Epithelial cell of proximal tubule (primary cell): ENCODE results near the gene CCSER1. TPM values are rescaled to one million over a fixed set of nuclear protein-coding genes. Genes with fewer than 3 reads are reported as not detected.
"Not testable (repeated sequence)": the region's sequence is repeated elsewhere in the genome, so short reads cannot be mapped to it uniquely, and the experiment has no call there.

Experiments
- DNase-seq: peaks from one replicate; pipeline ENCODE4 v3.0.0-alpha.2; 2011; ENCODE audit warnings: low read depth
- H3K4me3 ChIP-seq: 2 replicates; pipeline ENCODE4 v1.5.1; 2011; ENCODE audit warnings: low read depth, mild to moderate bottlenecking, low read length
- total RNA-seq: library from RNA; depleted of rRNA; stranded (reverse); fragments of >200 nt; gene quantifications from 2 replicates; pipeline ENCODE4 v1.2.3, GENCODE V29; 2015
- TF ChIP-seq, protein P1 (sequence below): conservative IDR thresholded peaks from 2 replicates; pipeline ENCODE4 v1.5.1; 2012; ENCODE audit warnings: low read depth, mild to moderate bottlenecking, low read length

The CCSER1 gene
- total RNA-seq, 1 donor from 2014 or later, result not detected

DNA sequence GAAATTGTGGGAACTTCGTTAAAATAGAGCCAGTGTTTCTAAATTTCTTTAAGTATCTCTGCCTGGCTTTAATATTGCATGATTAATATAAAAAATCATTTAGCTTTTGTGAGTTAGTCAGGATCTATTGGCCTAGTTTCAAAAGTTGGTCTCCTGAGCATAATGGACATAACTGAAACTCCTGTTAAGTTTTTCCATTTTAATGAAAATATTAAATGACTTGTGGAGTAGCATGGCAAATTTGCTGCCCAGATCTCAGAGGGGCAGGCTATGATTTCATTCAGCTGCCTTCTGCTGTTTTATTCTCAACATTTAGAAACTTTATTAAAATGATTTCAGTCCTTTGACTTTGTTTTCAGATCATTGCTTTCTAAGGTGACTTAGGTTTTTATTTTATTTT, 1213.6 kb downstream of the CCSER1 start:
- H3K4me3 ChIP-seq, result no peak overlapping the region
- TF ChIP-seq, protein P1, sequence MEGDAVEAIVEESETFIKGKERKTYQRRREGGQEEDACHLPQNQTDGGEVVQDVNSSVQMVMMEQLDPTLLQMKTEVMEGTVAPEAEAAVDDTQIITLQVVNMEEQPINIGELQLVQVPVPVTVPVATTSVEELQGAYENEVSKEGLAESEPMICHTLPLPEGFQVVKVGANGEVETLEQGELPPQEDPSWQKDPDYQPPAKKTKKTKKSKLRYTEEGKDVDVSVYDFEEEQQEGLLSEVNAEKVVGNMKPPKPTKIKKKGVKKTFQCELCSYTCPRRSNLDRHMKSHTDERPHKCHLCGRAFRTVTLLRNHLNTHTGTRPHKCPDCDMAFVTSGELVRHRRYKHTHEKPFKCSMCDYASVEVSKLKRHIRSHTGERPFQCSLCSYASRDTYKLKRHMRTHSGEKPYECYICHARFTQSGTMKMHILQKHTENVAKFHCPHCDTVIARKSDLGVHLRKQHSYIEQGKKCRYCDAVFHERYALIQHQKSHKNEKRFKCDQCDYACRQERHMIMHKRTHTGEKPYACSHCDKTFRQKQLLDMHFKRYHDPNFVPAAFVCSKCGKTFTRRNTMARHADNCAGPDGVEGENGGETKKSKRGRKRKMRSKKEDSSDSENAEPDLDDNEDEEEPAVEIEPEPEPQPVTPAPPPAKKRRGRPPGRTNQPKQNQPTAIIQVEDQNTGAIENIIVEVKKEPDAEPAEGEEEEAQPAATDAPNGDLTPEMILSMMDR, result no peak
- DNase-seq, result no peak

DNA sequence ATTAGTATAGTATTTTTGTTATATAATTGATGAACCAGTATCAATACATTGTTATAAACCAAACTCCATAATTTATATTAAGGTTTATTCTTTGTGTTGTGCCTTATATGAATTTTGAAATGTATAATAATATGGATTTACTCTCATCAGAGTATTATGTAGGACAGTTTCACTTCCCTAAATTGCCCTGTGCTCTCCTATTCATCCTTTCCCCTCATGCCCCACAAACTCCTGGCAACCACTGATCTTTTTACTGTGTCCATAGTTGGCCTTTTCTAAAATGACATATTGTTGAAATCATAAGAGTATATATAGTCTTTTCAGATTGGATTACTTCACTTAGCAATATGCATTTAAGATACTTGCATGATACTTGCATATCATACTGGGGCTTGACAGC, 1218.4 kb downstream of the CCSER1 start:
- no peak overlapping the region for H3K4me3 ChIP-seq
- TF ChIP-seq, protein P1, result no peak
- no peak for DNase-seq

DNA sequence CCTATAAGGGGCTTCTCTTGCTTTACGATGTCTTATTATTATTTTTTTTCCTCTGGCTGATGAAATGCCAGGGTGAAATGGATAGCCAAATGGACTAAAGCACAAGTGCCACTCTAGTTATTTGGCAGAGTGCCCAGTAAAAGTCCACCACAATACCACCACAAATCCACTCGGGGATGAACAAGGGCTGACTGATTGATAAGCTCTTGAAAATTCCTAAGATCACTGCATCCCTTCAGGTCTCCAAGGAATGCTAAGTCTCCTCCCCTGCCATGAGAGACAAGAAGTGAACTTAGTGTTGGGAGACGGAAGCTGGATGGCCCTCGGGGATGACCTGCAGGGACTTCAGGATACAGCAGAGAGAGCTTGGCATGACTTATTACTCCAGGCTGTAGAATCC, 1229.3 kb downstream of the CCSER1 start:
- DNase-seq, H3K4me3 ChIP-seq: not testable (repeated sequence)

DNA sequence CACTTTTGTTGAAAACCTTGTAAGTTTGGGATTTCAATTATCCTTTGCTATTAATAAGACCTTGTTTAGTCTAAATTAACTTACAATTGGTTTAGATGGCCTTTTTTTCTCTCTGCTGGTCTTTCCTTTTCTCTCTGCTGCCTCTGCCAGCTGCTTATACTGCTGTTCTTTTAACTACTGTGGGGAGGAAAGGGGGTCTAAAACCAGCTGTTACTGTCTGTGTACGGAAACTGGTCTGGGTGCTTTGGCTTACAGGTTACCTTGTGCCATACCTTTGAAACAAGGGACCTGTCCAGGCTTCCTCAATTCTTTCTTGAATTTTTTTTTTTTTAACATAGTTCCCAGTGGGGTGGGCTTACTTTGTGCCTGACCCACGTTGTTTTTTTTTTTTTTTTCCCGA, 1230.8 kb downstream of the CCSER1 start:
- DNase-seq, result not testable (repeated sequence)
- H3K4me3 ChIP-seq, result peak overlapping the region; percentile 52

DNA sequence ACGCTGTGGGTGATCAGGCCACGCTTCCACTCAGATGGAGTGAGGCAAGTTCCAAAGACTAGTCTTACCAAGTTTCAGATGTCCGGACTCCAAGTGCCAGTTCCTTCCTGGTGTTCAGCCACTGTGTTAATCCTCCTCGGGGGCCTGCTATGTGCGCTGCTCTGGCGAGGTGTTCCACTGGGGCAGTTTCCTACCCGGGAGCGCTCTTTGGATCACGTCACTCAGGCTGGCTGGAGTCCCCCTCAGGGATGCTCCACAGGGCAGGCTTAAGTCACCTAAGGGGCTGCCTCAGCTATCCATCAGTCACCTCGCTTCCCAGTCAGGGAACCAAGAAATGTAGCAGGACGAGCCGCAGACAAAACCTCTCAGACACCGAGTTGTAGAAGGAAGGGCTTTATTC, 1231.4 kb downstream of the CCSER1 start:
- peak; percentile 33 for DNase-seq
- peak overlapping the region; percentile 52 for H3K4me3 ChIP-seq

DNA sequence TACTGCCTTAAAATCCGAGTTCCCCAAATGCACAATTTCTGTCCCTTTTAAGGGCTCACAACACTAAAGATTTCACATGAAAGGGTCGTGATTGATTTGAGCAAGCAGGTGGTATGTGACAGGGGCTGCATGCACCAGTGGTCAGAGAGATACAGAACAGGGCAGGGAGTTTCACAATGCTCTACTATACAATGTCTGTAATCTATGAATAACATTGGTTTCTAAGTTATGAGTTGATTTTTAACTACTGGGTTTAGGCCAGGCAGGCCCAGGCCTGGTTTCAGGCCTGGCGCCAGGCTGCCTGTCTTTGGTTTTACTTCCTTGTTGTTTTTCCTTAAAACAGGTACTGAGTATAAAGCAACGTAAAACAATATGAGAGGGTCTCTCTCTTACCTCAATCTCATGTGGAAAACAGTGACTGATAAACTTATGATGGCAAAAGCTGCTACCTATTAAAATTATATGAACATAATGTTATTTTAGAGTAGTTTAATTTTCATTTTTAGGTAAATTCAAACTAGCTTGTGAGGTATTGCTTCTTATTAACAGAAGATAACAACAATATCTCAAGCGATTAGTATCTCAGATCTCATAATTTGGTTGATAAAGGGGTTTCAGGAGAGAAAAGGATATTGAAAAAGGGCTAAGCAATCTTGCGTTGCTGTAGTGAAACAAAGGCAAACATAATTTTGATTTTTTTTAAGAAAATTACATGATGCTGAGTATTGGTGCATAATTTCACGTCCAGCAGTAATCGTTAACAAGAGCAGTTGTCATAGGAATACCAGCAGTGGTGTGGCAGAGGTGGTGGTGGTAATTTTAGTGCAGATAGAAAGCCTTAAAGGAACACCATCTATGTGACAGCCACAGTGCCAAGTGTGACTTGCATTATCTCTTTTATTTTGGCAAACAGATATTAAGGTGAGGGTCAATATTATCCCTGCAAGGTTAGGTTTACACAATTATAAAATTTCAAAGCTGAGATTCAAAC, 1232.1 kb downstream of the CCSER1 start:
- H3K4me3 ChIP-seq, result peak overlapping the region; percentile 52
- peak; percentile 44 for DNase-seq
- TF ChIP-seq, protein P1, result no peak

DNA sequence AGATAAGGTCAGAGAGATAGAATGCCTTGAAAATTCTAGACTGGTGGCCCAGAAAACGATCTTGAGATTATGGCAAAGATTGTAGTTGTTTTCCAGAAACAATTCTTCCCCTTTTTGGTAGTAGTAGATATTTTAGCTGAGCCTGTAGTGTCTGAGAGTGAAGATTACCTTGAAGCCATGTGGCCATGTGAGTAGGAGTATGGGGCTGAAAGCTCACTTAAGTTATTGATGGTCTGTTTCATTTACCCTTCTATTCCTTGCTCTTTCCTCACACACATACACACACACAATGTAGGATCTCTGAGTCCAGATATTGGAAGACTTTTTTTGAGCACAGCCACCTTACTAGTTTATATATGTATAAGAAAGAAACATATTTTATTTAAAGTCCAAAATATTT, 1234.9 kb downstream of the CCSER1 start:
- TF ChIP-seq, protein P1, result no peak
- no peak overlapping the region for H3K4me3 ChIP-seq
- DNase-seq, result no peak

DNA sequence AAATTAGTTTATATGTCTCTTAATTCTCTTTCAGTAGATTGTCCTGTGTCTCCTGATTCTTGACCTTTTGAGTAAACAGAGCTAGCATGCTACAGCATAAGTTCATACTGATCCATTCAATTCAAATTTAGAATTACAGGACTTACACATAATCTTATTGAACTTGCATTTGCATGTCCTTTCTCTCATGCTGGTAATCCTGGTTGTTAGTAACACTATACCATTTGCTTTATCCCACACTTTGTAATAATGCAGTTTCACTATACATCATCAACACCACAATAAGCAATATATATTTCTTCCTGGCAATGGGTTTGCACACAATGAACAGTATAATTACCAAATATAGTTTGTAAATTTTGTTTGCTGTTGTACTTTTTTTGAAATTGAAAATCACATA, 1239.4 kb downstream of the CCSER1 start:
- TF ChIP-seq, protein P1, result no peak
- no peak for DNase-seq
- no peak overlapping the region for H3K4me3 ChIP-seq
